ENCODE results near the gene AFF2.

AFF2 gene

DNA sequence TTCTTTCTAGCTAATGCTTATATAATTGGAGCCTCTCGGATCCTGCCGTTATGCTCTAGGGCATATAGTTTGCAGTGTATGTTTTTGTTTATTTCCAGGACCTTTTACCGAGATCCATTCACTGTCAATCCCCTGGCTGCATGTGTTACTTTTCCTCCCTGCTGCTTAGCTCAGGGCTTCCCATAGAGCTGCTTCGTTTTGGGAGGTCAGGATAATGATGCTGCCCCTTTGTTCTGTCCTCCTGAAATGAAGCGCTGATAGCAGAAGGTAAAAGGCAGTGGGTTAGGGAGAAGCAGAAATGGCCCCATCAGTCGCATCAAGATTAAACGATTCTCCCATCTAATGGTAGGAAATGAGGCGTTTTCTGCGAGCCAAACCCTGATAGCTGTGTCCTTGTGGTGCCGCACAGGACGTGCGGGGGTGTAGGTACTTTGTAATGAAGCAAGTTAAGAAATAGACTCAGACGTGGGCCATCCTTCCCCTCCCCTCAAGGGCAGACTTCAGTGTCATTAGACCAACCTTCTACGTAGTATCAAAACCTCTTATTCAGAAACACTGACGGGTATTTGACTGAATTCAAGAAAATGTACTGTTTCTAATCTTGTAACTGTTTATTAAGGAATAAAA, 37.3 kb downstream of the AFF2 start:
- no peak for DNase-seq

GRCh38 chrX:148538582-148538981, 38.2 kb downstream of the AFF2 start:
- no peak for DNase-seq

GRCh38 chrX:148540114-148540513, 39.7 kb downstream of the AFF2 start:
- no peak for DNase-seq

DNA sequence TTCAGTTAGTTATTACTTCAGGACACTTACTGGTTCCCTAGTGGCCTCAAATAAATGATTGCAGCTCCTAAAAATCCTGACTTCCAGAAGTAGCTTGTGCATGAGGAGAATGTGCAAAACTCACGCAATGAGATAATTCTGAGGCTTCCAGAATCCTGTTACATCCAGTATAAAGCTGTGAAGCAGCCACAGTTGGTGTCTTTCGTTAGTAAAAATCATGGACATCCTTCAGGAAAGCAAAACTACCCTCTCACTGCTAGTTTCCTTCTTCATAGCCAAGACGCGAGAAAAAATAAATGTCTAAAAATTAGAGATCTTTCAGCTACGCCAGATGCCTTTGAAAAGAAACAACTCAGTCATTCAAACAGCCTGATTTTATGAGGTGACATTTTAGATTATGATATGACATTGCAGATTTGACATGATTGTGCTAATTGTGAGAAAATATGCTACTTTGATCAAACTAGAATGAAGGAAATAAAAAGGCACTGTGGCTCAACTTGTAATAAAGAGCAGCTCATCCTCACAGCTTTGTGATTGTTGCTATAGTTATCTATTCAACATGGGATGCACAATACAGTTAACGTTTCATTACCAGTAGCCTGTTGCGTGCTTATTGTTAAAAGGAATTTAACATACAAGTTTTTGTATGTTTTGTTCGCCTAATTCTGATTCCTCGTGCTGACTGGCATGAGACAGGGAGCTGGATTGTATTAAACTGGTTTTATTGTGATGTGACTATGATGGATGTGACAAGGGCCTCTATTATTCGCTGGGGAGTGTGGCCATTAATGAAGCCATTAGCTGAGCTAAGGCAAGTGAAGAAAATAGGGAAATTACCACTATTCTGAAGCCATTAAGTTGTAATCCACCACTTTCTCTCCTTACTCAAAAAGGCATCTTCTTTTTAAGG, 40.5 kb downstream of the AFF2 start:
- DNase-seq, result no peak

GRCh38 chrX:148541584-148541940, 41.1 kb downstream of the AFF2 start:
- no peak for DNase-seq

DNA sequence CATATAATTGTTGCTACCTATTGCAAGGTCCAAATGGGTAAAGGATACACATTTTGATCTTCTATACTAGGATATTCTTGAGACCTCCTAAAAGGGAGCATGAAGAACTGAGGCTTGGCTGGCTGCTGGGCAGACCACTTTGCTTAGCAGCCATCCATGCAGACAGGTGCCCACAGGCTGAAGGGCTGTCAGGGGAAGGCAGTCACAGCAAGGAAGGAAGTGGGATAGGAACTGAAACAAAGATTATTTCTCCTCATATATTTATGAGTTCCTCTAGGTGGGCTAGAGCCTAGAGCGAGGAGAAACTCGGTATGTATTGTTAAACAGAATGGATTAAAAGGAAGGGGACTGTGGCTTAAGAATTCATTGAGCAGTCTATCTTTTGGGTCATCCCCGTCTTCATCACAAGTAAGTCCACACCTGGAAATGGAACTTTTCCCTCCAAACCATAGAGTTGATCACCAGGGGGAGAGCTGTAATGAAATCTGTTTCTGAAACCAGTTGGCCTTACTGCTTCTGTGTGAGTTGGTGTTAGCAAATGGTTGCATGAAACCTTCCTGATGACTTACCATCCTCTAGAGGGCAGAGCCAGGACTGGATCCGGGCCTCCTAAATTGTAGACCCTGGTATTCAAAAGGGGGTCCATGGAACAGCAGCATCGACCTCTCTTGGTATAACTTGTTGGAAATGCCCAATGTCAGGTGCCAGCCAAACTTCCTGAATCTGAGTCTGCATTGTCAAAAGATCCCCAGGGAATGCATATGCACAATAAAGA, 42.3 kb downstream of the AFF2 start:
- no peak for DNase-seq

DNA sequence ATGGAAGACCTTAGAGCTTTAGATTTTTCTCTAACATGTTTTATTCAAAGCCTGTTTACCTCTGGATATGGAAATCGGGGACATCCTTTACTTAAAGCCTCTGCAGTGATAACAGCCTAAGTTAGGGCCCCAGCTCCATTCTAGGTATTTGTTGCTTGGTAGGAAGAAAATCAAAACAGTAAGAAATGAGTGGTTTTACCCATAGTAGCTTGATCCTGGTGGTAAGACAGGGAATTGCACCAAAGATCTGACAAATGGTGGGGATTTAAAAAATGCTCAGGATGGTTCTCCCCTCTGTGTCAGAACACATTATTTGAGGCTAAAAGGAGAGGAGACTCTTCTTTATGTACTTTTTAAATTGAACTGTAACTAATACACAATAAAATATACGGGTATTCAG, 52.4 kb downstream of the AFF2 start:
- no peak for DNase-seq

- DNase-seq, result no peak
These were observed 54.7 kb downstream of the AFF2 start for GRCh38 chrX:148555101-148555500.

DNA sequence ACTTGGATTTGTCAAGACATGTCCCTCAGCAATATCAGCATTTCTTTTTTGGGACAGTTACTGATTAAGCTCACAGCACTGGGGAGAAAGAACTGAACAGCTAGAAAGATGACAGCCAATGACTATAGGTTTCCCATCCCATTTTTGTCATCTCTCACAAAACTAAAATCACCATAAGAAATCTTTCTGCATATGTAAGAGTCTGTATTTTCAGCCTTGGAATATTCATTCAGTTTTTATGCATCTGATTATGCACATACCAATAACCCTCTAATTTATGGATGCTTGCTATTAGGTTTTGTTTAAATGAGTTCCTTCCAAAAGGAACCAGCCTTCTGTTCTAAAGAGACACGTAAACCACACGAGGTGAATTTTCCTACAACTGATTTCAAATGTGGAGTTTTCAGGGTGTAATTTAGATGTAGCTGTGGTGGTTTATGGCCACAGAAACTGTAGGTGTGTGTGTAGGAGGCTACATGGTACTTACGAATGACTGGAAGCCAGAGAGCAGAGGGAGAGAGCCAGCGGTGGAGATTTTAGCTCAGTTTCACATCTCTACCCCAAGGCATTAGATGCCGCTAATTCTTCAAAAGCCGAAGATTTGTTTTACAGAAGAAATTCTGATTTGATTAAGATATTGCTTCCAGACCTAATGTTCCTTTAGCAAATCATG, 55.3 kb downstream of the AFF2 start:
- no peak for DNase-seq

DNA sequence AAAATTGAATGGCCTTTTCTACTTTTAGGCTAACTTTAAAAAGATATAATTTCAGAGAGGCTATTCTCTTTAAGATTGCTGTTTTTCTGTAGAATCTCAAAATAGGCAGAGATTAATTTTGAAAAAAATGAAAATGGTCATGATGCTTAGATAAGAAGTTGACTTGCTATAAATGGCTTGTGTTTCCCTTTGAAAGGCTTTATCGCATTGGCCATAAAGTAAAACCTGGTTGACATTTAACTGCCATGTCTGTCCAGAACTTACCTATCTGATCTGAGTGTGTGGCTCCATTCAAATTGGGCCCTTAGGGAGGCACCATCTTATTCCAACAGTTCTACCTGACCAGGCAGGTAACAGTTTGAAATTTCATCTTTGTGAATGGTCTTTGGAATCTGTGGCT, 56.1 kb downstream of the AFF2 start:
- no peak for DNase-seq

DNA sequence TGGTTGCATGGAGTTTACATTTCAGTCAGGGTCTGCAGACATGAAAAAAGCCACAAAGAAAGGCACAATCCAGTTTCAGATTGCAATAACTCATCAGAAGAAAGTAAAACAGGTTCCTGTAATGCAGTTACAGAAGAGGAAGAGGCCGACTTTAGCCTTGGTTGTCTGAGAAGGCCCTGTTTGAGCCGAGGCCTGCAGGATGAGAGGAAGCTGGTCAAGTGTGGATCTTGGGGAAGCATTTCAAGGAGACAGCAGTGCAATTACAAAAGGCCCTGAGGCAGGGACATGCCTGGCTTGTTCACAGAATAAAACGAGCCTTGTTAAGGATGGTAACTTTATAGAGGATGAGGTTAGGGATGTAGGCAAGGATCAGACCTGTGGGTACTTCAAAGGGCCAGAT, 62.4 kb downstream of the AFF2 start:
- no peak for DNase-seq

- no peak for DNase-seq
These were observed 66.8 kb downstream of the AFF2 start for GRCh38 chrX:148567229-148567628.

DNA sequence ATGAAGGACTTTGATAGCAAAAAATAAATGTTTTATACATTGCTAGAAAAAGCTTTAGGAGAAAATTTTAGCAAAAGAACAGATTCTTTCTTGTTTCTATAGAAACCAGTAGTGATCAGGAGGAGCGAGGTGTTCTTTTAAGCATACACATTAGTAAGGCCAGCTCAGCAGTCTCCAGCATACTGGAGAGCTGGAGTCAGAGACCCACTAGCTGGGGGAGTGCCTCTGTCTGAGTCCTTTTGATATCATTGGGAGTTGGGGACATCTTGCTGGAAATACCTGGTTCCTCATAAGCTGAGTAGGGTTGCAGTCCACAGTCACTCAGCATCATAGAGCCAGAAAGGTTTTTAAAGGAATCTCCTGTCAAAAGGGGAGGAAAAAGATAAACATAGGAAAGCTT, 67.4 kb downstream of the AFF2 start:
- DNase-seq, result no peak

GRCh38 chrX:148568763-148569162, 68.3 kb downstream of the AFF2 start:
- DNase-seq, result no peak

GRCh38 chrX:148572337-148572736, 71.9 kb downstream of the AFF2 start:
- DNase-seq, result no peak

DNA sequence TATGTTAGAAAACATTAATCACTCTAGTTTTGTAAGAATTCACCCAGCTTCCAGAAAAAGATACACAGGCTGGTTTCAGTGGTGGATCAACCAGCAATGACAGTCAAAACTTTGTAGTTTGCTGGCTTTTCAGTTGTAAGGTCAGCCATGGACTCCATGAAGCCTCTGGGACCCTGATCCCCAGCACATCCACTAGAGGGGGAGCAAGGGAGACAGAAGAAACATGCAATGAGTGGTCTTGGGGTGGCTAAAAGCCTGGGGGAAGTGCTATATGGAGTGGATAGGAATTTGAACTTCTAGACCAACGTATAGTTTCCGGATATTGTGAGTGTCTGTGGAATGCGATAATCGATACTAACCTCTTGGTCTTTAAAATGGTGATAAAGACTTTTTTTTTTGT, 72.7 kb downstream of the AFF2 start:
- no peak for DNase-seq

GRCh38 chrX:148574237-148574973, 74.0 kb downstream of the AFF2 start:
- no peak for DNase-seq

DNA sequence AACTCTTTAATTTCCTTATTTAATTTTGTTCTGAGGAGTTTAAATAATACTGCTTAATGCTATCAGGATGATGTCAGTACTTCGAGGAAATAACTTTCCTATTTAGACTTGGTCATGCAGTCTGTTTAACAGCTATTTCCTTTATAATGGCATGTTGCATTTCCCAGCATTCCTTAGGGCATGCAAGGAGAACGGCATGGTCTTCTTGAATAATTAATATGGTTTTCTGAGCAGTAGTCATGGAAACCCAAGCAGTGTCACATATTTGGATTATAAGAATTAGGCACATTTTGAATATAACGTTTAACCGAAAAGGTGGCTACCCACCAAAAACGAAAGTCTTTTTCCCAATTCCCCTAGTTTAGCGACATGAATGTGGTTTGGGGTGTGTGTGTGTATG, 76.0 kb downstream of the AFF2 start:
- DNase-seq, result no peak

DNA sequence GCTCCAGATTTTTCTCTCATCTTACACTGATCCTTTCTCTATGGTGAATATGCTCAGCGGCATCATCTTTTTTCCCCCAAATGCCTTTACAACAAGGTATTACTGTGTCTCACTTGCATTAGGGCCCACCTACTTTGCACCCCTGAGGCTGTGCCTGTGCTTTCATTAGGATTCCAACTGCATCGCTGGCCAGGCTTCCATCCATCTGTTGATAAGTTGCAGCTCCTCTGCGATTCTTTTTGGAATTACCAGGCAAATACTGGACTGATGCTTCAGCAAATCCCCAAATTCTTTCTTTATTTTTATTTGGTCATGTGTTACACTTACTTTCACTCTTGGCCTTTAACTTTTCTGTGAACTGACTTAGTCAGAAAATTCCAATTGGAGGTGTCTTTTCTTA, 77.3 kb downstream of the AFF2 start:
- no peak for DNase-seq

DNA sequence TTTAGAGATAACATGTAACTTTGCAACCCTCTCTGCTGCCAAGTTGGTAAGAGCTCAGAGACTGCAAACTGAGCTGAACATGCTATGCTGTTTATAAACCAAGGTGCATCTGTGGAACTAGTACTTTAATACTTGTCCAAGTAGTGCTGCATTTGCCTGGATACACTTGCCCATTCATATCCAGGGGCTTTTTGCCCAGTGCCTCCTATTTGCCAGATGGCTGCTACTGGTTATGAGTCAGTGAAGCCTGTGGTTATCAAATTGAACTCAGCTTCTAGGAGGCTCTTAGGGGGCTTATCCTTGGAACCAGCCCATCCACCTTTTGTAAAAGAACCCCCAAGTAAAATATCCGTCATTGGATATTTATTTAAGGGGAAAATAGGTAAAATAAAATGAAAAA, 79.6 kb downstream of the AFF2 start:
- no peak for DNase-seq

- no peak for DNase-seq
These were observed 81.9 kb downstream of the AFF2 start for GRCh38 chrX:148582353-148582752.

- DNase-seq, result no peak
These were observed 88.4 kb downstream of the AFF2 start for GRCh38 chrX:148588649-148589310.

Data from left hindlimb (tissue), 1 donor.